Endothelial cell of umbilical vein (primary cell): Measurements from ENCODE around the gene LSMEM2.

Experiments
- CTCF ChIP-seq, 2 donors: IDR thresholded peaks; 1 replicate in 1 of 2; 2 replicates in 1 of 2; pipeline ENCODE4 v1.5.1; 2011; ENCODE audit warnings: low read length in 2 of 2, mild to moderate bottlenecking in 2 of 2, moderate library complexity in 2 of 2, control low read depth in 1 of 2, inconsistent platforms in 1 of 2, low read depth in 1 of 2; ENCODE audit not compliant: insufficient read depth in 1 of 2; ENCODE audit errors: extremely low read depth in 1 of 2
- POLR2A ChIP-seq: IDR thresholded peaks from 2 replicates; pipeline ENCODE4 v1.6.1; 2012; ENCODE audit warnings: low read depth, mild to moderate bottlenecking, control low read depth, low read length
- POLR2AphosphoS5 ChIP-seq: IDR thresholded peaks from 2 replicates; pipeline ENCODE4 v1.6.1; 2012; ENCODE audit warnings: low read depth, mild to moderate bottlenecking, control low read depth, low read length, moderate library complexity; ENCODE audit not compliant: insufficient read depth
- TF ChIP-seq, protein P1 (sequence below): IDR thresholded peaks from 2 replicates; pipeline ENCODE4 v1.6.1; 2011; ENCODE audit not compliant: insufficient read depth, insufficient read length

GRCh38 chr3:50268703-50269451 lies 10.0 kb upstream of the LSMEM2 start, which contains the start of gene SEMA3B:
- TF ChIP-seq, protein P1, sequence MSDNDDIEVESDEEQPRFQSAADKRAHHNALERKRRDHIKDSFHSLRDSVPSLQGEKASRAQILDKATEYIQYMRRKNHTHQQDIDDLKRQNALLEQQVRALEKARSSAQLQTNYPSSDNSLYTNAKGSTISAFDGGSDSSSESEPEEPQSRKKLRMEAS = no peak
- TF ChIP-seq CTCF (IDR thresholded peaks at IDR 0.05; ENCODE audit: extremely low read depth in 1 of 2, insufficient read depth in 1 of 2, low read depth in 1 of 2, low read length in 2 of 2) (no peak), POLR2AphosphoS5 (no peak), POLR2A (no peak)
